NCI-H446 (cell line): ENCODE results near the gene MUC5B.

Experiments
- DNase-seq, 2 experiments: peaks; one replicate each; lab custom pipeline; 2025; lab: John Stamatoyannopoulos, UW

The MUC5B gene

DNA sequence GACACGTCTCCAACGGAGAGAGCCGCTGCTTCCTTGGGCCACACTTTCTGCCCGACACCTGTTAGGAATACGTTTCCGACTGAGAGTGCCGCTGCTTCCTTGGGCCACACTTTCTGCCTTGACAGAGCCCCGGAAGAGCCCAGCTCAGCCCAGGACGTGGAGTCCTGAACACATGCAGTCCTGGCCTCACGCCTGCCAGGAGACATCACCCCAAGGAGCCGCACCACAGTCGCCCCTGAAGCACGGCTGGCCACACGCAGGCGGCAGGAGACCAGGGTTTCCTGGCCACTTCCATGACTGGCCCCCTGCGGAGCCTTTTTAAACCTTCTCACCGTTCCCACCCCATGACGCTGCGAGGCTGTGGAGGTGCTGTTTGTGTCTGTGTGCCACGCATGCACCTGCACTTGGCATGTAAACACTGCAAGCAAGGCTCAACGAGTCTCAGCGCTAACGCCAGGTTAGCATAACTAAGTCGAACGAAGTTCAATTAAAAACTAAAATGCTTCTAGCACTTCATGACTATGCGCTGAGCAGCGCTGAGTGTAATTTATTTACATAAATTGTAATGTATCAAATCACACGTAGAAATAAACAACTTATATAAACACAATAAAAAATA lies 77.8 kb downstream of the MUC5B start:
- DNase-seq = no peak

- no peak for DNase-seq
These were observed 78.5 kb downstream of the MUC5B start for GRCh38 chr11:1301220-1302000.

GRCh38 chr11:1302041-1302460 lies 79.2 kb downstream of the MUC5B start:
- DNase-seq = no peak

DNA sequence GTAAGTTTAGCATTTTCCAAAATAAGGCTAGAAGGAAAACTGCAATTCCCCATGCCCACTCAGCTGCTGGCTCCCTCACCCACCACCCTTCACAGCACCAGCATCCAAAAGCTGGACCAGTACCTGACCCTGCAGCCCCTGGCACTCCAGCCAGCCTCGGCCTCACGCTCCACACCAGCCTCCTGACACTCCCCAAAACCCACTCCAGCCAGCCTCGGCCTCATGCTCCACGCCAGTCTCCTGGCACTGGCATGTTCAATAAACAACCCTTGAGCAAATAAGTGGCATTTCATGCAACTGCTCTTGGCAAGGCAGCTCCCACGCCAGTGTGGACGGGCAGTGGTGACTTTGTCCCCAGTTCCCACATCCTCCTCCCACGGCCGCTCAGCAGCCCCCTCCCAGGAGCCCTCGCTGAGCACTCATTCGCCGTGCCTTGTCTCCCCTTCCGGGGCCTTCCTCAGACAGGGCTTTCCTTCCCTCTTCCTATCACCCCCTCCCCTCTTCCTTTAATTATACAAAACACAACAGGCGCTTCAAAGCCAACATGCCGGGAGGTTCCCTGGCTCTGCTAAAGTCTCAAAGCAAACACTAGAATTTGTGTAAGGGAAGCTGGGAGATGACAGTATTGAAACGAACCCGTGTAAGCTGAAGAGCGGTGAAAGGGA lies 79.7 kb downstream of the MUC5B start:
- DNase-seq = no peak

DNA sequence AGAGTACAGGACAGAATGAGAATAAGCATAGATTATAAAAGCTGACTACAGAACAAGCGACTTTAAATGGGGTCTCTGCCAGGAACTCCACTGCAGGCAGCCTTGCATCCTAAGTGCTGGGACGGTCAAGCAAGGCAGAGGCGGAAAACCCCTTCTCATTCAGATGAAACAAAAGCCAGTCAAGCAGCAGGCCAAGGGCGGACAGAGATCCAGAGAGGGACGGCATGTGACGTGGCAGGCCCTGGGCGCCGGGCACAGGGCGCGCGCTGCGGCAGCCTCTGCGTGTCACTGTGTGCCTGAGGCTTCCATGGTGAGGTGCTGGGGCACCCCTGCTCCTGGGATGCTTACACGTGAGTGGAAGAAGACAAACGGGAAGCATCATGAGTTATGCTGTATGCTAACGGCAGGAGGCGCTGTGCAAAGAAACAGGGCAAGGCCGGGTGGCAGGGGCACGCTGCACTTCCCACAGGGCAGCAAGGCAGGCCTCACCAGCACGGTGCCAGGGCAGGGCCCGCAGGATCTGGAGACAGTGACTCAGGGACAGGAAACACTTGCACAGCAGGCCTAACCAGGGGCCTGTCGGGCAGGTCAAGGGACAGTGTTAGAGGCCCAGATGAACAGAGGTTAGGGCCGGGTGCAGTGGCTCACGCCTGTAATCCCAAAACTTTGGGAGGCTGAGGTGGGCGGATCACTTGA lies 80.4 kb downstream of the MUC5B start:
- no peak for DNase-seq

- peak in 1 of 2 experiments; percentile 22 for DNase-seq
These were observed 81.1 kb downstream of the MUC5B start for GRCh38 chr11:1303973-1304372.

DNA sequence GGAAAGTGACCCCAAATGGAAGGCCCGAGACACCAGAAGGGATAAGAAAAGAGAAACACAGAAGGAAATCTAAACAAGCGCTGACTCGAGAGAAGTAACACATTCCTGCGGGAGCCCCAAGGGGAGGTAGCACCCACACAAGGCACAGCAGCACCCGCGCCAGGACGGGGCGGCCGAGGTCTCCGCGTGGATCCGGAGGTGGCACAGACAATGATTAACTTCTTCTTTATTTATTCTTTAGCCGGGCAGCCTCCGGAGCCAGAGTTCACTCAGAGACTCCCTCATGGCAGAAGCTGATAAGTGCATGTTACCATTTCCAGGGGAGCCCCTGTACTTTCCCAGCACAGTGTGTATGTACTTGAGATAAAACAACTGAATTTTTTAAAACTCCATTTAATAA lies 81.5 kb downstream of the MUC5B start:
- no peak for DNase-seq

GRCh38 chr11:1305063-1305495 lies 82.2 kb downstream of the MUC5B start:
- DNase-seq = no peak

GRCh38 chr11:1305501-1306056 lies 82.7 kb downstream of the MUC5B start:
- DNase-seq = no peak

DNA sequence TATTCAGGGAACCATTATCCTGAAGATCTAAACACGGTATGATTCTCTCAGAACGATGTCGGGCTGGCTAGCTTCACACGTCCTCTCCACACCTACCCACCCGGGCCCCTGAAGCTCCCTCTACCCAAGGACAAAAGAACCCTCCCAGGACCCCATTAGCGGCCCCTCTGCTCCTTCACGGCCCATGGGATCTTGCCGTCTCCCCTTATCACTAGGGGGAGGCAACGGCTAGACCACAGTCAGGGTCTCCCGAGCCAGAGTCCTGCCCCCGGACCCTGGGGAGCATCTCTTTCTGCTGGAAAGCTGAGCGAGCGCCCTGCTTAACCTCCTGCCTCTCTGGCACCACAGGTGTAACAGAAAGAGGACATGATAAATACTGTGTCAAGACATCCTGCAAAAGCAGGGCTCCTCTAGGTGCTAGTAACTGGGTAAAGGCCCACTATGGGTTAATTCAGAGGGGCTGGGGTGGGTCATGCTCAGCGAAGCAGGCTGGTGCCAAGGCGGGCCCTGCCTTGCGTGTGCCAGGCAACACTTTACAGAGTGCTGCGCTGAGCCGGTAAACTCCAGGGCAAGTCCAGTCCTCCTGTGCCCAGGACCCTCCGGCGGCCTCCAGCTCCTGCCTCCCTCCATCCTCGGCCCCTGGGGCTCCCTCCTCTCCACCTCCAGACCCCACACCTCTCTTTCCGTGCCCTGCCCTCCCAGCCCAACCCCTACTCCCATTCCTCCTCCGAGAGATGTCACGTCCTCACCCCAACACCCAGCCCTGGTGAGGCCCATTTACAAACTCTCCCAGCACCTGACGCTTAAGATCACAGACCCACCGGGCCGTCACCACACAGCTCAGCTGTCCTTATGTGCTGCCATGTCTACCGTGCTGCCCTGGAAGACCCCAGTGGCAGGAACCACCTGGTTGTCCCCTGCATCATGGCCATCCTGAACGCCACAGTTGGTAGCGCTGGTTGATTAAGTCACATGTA lies 83.6 kb downstream of the MUC5B start:
- no peak for DNase-seq

- no peak for DNase-seq
These were observed 84.5 kb downstream of the MUC5B start for GRCh38 chr11:1307163-1307870.

DNA sequence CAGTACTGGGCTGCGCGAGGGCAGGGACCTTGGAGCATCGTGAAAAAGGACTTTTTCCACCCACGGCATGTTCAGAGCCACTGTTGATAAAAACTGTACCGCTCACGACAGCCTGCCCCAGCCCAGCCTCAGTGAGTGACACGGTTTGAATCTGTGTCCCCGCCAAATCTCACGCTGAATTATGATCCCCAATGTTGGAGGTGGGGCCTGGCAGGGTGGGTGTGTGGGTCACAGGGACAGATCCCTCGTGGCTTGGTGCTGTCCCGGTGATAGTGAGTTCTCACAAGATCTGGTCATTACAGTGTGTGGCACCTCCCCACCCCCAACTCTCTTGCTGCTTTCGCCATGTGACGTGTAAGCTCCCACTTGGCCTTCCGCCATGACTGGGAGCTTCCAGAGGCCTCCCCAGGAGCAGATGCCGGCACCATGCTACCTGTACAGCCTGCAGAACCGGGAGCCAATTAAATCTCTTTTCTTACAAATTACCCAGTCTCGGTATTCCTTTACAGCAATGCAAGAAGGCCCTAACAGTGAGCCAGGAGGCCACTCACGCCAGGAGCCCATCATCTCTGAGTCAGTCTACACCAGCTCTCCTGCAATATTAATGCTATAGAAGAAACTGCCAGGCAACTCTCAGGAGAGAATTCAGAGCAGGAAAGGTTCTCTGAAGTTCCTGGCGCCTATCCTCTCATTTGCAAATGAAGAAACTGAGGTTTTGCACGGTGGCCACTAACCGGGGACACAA lies 85.3 kb downstream of the MUC5B start:
- no peak for DNase-seq

DNA sequence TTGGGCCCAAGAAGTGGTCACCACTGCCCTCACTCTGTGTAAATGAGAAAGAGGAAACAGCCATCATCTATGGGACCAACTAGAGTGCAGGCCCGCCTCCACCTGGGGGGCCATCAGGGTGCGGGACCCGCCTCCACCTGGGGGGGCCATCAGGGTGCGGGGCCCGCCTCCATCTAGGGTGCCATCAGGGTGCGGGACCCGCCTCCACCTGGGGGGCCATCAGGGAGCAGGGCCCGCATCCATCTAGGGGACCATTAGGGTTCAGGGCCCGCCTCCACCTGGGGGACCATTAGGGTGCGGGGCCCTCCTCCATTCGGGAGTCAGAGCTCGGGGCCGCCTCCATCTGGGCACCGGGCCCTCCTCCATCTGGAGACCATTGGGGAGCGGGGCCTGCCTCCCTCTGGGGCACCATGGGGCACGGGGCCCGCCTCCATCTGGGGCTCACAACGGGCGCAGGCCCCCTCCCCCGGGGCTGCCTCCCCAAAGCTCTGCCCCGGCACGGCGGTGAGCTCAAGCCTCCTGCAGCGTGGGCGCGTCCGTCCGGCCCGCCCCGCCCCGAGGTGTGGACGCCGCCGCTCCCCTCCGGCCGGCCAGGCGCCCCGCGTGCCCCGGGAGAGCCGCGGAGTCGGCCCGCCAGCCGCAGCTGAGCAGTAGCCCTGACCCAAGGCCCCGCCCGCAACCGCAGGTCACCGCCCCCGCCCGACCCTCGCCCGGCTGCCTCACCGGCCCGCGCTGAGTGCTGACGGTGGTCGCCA lies 86.1 kb downstream of the MUC5B start:
- no peak for DNase-seq

GRCh38 chr11:1309498-1310317 lies 86.8 kb downstream of the MUC5B start, which contains the start of gene TOLLIP:
TSS of gene TOLLIP (minus strand) at chr11:1309632. CDS start at chr11:1309498, 134 bp downstream.
- DNase-seq = peak; percentile 93 to 97

- DNase-seq = no peak
These were observed 87.4 kb downstream of the MUC5B start for GRCh38 chr11:1310318-1310687.

DNA sequence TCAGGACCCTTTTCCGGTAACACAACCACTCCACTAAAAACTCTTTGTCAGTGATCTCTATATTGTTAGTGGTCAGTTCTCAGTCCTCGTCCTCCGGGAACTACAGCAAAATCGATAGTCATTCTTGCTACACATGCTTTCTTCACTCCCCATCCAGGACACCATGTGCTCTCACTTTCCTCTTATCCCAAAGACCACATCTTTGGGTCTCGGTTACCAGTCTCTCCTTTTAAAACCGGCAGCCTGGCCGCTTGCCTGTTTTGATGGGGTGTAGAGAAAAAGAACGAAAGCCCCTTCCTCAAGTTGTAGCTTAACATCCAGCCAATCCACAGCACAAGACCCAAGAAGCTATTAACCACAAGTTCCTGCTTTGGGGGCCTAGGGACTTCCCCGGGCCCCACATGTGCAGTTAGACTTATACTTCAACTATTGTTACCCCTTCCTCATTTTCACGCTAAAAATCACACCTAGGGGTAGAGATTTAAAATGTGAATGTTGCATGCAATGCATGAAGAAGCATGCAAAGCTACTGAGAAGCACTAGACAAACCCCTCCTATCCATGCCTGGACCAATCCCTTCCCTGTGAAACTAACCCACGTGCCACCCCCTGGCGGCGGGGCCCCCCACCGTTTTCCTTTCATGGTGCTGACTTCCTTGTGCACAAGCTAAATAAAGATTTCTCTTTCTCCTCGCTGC lies 88.1 kb downstream of the MUC5B start:
- DNase-seq = no peak
